H1 (cell line): ENCODE data around the gene LAP3. TPM values are rescaled to one million over a fixed set of nuclear protein-coding genes. Genes with fewer than 3 reads are reported as not detected.

Experiments used
- CTCF ChIA-PET: fragments of 300-600 bp; sonication (Branson Sonifier 250); formaldehyde crosslinking; loops from one replicate; lab custom pipeline; 2021; ENCODE audit not compliant: partially characterized antibody; lab: Charles Lee
- POLR2A ChIA-PET: fragments of 300-600 bp; sonication (Branson Sonifier 250); formaldehyde crosslinking; loops from one replicate; lab custom pipeline; 2021; ENCODE audit warnings: inconsistent platforms; ENCODE audit not compliant: partially characterized antibody; lab: Charles Lee
- DNase-seq, 2 experiments: peaks; one replicate each; pipeline versions ENCODE4 v3.0.0 to v3.0.0-alpha.2; 2010 to 2022; ENCODE audit warnings: low spot score in 2 of 2, low read depth in 1 of 2, mixed read lengths in 1 of 2
- FAIRE-seq: peaks from 2 replicates; lab custom pipeline; 2011; peaks lifted over from hg19 to GRCh38; lab: Jason Lieb, UNC
- H2AFZ ChIP-seq: 2 replicates; pipeline ENCODE4 v1.8.1; 2012; ENCODE audit warnings: low read length, inconsistent platforms
- H2AK5ac ChIP-seq: 2 replicates; pipeline ENCODE4 v1.6.1; 2013; ENCODE audit warnings: low read depth, low read length
- H2BK120ac ChIP-seq: replicated peaks from 2 replicates; pipeline ENCODE3; 2013; ENCODE audit warnings: low read depth, low read length, inconsistent platforms
- H2BK12ac ChIP-seq: 2 replicates; pipeline ENCODE4 v1.6.1; 2013; ENCODE audit warnings: low read depth, low read length
- H2BK15ac ChIP-seq: 2 replicates; pipeline ENCODE4 v1.6.1; 2013; ENCODE audit warnings: low read length
- H2BK20ac ChIP-seq: 2 replicates; pipeline ENCODE4 v1.6.1; 2013; ENCODE audit warnings: low read length
- H2BK5ac ChIP-seq: 2 replicates; pipeline ENCODE4 v1.6.1; 2013; ENCODE audit warnings: low read depth, low read length
- H3K14ac ChIP-seq: 2 replicates; pipeline ENCODE4 v1.6.1; 2013; ENCODE audit warnings: inconsistent platforms; ENCODE audit not compliant: insufficient read length
- H3K18ac ChIP-seq: 2 replicates; pipeline ENCODE4 v1.6.1; 2013; ENCODE audit warnings: low read length; ENCODE audit errors: extremely low read depth
- H3K23ac ChIP-seq: 2 replicates; pipeline ENCODE4 v1.6.1; 2013; ENCODE audit warnings: inconsistent platforms; ENCODE audit not compliant: insufficient read length
- H3K23me2 ChIP-seq: 2 replicates; pipeline ENCODE4 v1.6.1; 2013; ENCODE audit warnings: low read depth, low read length
- H3K27ac ChIP-seq: 2 replicates; pipeline ENCODE4 v1.6.1; 2011; ENCODE audit warnings: low read depth, low read length, inconsistent platforms
- H3K27me3 ChIP-seq, 4 experiments: replicated peaks in 1 of 4; 1 replicate in 1 of 4; 2 replicates in 3 of 4; pipeline versions ENCODE4 v1.6.1 to v1.8.1; 2011 to 2013; ENCODE audit warnings: low read length in 3 of 4, mild to moderate bottlenecking in 3 of 4, inconsistent platforms in 2 of 4, mixed read lengths in 2 of 4, moderate library complexity in 1 of 4; ENCODE audit not compliant: control insufficient read depth in 3 of 4, insufficient read depth in 3 of 4; ENCODE audit errors: extremely low read depth in 1 of 4
- H3K36me3 ChIP-seq, 4 experiments: 2 replicates each; pipeline versions ENCODE4 v1.6.1 to v1.8.1; 2011 to 2013; ENCODE audit warnings: mild to moderate bottlenecking in 4 of 4, low read length in 3 of 4, moderate library complexity in 2 of 4, control low read depth in 1 of 4, inconsistent platforms in 1 of 4; ENCODE audit not compliant: insufficient read depth in 4 of 4, control insufficient read depth in 2 of 4
- H3K4ac ChIP-seq: replicated peaks from 2 replicates; pipeline ENCODE3; 2013; ENCODE audit warnings: low read length, low read depth, mixed read lengths, inconsistent platforms; ENCODE audit not compliant: insufficient read length
- H3K4me1 ChIP-seq, 4 experiments: replicated peaks in 1 of 4; 1 replicate in 1 of 4; 2 replicates in 3 of 4; pipeline versions ENCODE4 v1.6.1 to v1.8.1; 2011 to 2013; ENCODE audit warnings: low read length in 3 of 4, inconsistent platforms in 2 of 4, mixed read lengths in 1 of 4; ENCODE audit not compliant: insufficient read depth in 4 of 4, control insufficient read depth in 3 of 4
- H3K4me2 ChIP-seq, 2 experiments: 2 replicates each; pipeline versions ENCODE4 v1.6.1 to v1.8.1; 2011 to 2013; ENCODE audit warnings: low read depth in 2 of 2, low read length in 2 of 2, control low read depth in 1 of 2, inconsistent platforms in 1 of 2, mild to moderate bottlenecking in 1 of 2; ENCODE audit not compliant: insufficient read depth in 1 of 2
- H3K4me3 ChIP-seq, 4 experiments: fragments of 200-600, 300-600 bp in 1 of 4; sonication (generic), shearing (Covaris generic), sonication (Bioruptor Twin) in 1 of 4; 2 replicates each; pipeline versions ENCODE4 v1.5.1 to v1.8.1; 2011 to 2016; ENCODE audit warnings: low read length in 4 of 4, low read depth in 3 of 4, control low read depth in 2 of 4, inconsistent platforms in 2 of 4, mild to moderate bottlenecking in 2 of 4, mixed read lengths in 1 of 4, moderate library complexity in 1 of 4; ENCODE audit not compliant: insufficient read depth in 2 of 4; ENCODE audit errors: extremely low read depth in 1 of 4
- H3K56ac ChIP-seq: replicated peaks from 2 replicates; pipeline ENCODE3; 2013; ENCODE audit warnings: low read depth, mild to moderate bottlenecking, mixed read lengths, low read length, inconsistent platforms; ENCODE audit not compliant: insufficient read length
- H3K79me1 ChIP-seq: 2 replicates; pipeline ENCODE4 v1.6.1; 2013; ENCODE audit warnings: low read depth, low read length, control low read depth
- H3K79me2 ChIP-seq, 2 experiments: 2 replicates each; pipeline versions ENCODE4 v1.6.1 to v1.8.1; 2012 to 2013; ENCODE audit warnings: low read length in 2 of 2, mild to moderate bottlenecking in 2 of 2, inconsistent platforms in 1 of 2; ENCODE audit not compliant: insufficient read depth in 2 of 2, control insufficient read depth in 1 of 2
- H3K9ac ChIP-seq, 4 experiments: replicated peaks in 1 of 4; 1 replicate in 1 of 4; 2 replicates in 3 of 4; pipeline versions ENCODE4 v1.6.1 to v1.8.1; 2011 to 2013; ENCODE audit warnings: low read depth in 3 of 4, low read length in 3 of 4, control low read depth in 2 of 4, mild to moderate bottlenecking in 2 of 4, moderate library complexity in 2 of 4, inconsistent platforms in 1 of 4; ENCODE audit errors: extremely low read depth in 1 of 4
- H3K9me3 ChIP-seq, 2 experiments: 2 replicates each; pipeline versions ENCODE4 v1.6.1 to v1.8.1; 2012 to 2013; ENCODE audit warnings: mild to moderate bottlenecking in 2 of 2, moderate library complexity in 2 of 2, control low read depth in 1 of 2, inconsistent platforms in 1 of 2, low read depth in 1 of 2, low read length in 1 of 2, mixed read lengths in 1 of 2; ENCODE audit not compliant: insufficient read depth in 2 of 2
- H4K20me1 ChIP-seq, 2 experiments: replicated peaks in 1 of 2; 2 replicates each; pipeline versions ENCODE3 to v1.8.1; 2011 to 2013; ENCODE audit warnings: inconsistent platforms in 2 of 2, low read length in 2 of 2, mild to moderate bottlenecking in 1 of 2; ENCODE audit not compliant: insufficient read depth in 2 of 2, control insufficient read depth in 1 of 2
- H4K5ac ChIP-seq: 2 replicates; pipeline ENCODE4 v1.6.1; 2013; ENCODE audit warnings: low read length, low read depth, mixed read lengths, inconsistent platforms; ENCODE audit not compliant: insufficient read length
- H4K8ac ChIP-seq: 2 replicates; pipeline ENCODE4 v1.8.0; 2013; ENCODE audit warnings: mild to moderate bottlenecking, moderate library complexity, low read length, inconsistent platforms; ENCODE audit not compliant: insufficient read depth; ENCODE audit errors: extremely low read depth
- H4K91ac ChIP-seq: replicated peaks from 2 replicates; pipeline ENCODE3; 2013; ENCODE audit warnings: low read length, mixed read lengths, inconsistent platforms; ENCODE audit not compliant: insufficient read length
- BACH1 ChIP-seq: IDR thresholded peaks from 2 replicates; pipeline ENCODE4 v1.6.1; 2012; ENCODE audit warnings: low read length, improper control_type of control experiment
- WGBS, 2 experiments: shearing (Covaris generic) in 1 of 2; methylation state at CpG; one replicate each; pipeline versions ENCODE4 v1.1.6 to v1.1.7; 2013 to 2015; ENCODE audit warnings: low lambda C conversion rate in 2 of 2, mixed read lengths in 2 of 2, inconsistent platforms in 1 of 2, low coverage in 1 of 2, missing lambda C conversion rate in 1 of 2; ENCODE audit not compliant: insufficient replicate concordance in 2 of 2, insufficient coverage in 1 of 2, insufficient read length in 1 of 2; ENCODE audit errors: extremely low coverage in 1 of 2, missing lambda C conversion rate in 1 of 2; 5-methylcytosine and 5-hydroxymethylcytosine counted together
- polyA plus RNA-seq, 7 experiments: library from polyadenylated mRNA; depleted of rRNA in 3 of 7; stranded (reverse) in 5 of 7; unstranded in 2 of 7; fragments of >200 nt in 5 of 7; fragments of 200-250 nt in 2 of 7; gene quantifications; 1 replicate in 5 of 7; 2 replicates in 1 of 7; 4 replicates in 1 of 7; pipeline versions ENCODE4 v1.2.1 to v1.2.3, GENCODE V29; 2011 to 2013; ENCODE audit warnings: missing spikeins in 2 of 7, mixed read lengths in 2 of 7
- total RNA-seq: library from RNA; stranded (reverse); fragmentation: NEBNext Ultra II Directional; extraction: Animal tissue kit (Norgen Biotek cat#: 25700); gene quantifications from 2 replicates; pipeline ENCODE4 v1.2.1, GENCODE V29; 2021
- TF ChIP-seq, protein P1 (sequence below): IDR thresholded peaks from 2 replicates; pipeline ENCODE4 v1.6.1; 2011; ENCODE audit warnings: low read length, improper control_type of control experiment

Gene LAP3
- total and polyA plus RNA-seq, 2 of the 8 experiments (the other 6 are each of a cell fraction or from before 2014, with no cell fraction given): 28.3 to 50.9 TPM

DNA sequence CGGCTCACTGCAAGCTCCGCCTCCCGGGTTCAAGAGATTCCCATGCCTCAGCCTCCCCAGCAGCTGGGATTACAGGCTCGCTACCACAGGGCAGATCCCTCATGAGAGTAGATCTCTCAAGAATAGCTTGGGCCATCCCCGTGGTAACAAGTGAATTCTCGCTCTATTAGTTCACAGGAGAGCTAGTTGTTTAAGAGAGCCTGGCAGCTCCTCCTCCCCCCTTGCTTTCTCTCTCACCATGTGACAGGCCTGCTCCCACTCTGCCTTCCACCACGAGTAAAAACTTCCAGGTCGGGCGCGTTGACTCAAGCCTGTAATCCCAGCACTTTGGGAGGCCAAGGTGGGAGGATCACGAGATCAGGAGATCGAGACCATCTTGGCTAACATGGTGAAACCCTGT is 30.3 kb upstream of the LAP3 start:
- Histone ChIP-seq H2BK5ac (no peak overlapping the region), H4K5ac (no peak overlapping the region), H3K9me3 (no peaks in the 10 kb centered on the region), H3K79me2 (no peaks in the 10 kb centered on the region), H3K18ac (no peak overlapping the region), H2BK12ac (no peak overlapping the region), H3K79me1 (no peaks in the 10 kb centered on the region), H3K23ac (no peak overlapping the region), H3K27me3 (no peaks in the 10 kb centered on the region), H3K4me1 (peaks cover 0 to 4% (median 2%) of the 10 kb centered on the region in 4 experiments; a peak in 4 of 7 replicates), H3K14ac (no peak overlapping the region), H2BK120ac (no peak overlapping the region), H3K23me2 (0 out of 2 replicates have a peak, but pooled peaks cover 3% of the 10 kb centered on the region), H4K8ac (no peak overlapping the region), H2BK15ac (no peak overlapping the region), H3K4me2 (no peak overlapping the region), H4K91ac (no peak overlapping the region), H2AK5ac (no peak overlapping the region), H3K56ac (no peak overlapping the region), H2AFZ (no peak overlapping the region), H3K4ac (no peak overlapping the region), H2BK20ac (no peak overlapping the region), H3K36me3 (no peaks in the 10 kb centered on the region), H3K4me3 (no peak overlapping the region), H4K20me1 (no peaks in the 10 kb centered on the region), H3K27ac (no peak overlapping the region), H3K9ac (no peak overlapping the region)
- WGBS, 2 experiments: 92% methylated on average over 12 of the region's 12 CpGs; no CpG with 5 or more reads in 1 of the 2 experiments
- DNase-seq (no peak), FAIRE-seq (no peak)
- ChIA-PET CTCF (interaction anchor here (0.7 to 2.9 kb wide), 4 partner anchors 18 to 115 kb away, joined by 3 to 28 read pairs (median 4); no protein-coding TSS in a partner anchor), POLR2A (no interaction called here)
- no peak for TF ChIP-seq BACH1
- TF ChIP-seq, protein P1, sequence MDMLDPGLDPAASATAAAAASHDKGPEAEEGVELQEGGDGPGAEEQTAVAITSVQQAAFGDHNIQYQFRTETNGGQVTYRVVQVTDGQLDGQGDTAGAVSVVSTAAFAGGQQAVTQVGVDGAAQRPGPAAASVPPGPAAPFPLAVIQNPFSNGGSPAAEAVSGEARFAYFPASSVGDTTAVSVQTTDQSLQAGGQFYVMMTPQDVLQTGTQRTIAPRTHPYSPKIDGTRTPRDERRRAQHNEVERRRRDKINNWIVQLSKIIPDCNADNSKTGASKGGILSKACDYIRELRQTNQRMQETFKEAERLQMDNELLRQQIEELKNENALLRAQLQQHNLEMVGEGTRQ: no peak
